Measurements from ENCODE around the gene GPANK1. TPM values are rescaled to one million over a fixed set of nuclear protein-coding genes. Genes with fewer than 3 reads are reported as not detected.
A peak's percentile ranks its signal among the peaks of the same experiment; 100 is the strongest.

GPANK1 gene
- total and polyA plus RNA-seq, 9 of the 15 experiments (the other 6 are each of a cell fraction or from before 2014, with no cell fraction given) = 32.2 to 111 (median 46.3) TPM

DNA sequence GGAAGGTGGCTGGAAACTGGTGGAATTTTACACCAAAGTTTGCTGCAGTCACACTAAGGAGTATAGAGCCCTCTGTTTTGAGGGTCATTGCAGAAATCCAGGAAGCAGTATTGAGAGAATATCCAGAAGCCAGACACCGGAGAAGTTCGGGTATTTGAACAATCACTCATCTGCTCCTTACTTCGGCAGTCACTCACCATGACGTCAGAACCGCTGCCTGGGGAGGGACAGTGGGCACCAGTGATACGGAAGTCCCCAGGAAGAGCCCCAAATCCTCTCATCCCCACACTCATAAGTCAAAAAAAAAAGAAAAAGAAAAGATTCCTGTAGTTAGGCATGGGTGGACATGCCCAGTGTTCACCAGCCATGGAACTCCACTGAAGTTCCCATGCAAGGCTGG, 12.1 kb upstream of the GPANK1 start (continued):
- TF ChIP-seq SLC30A9 (CRISPR knock-in tag; IDR thresholded peaks at IDR 0.05) = no peak
- TF ChIP-seq RBM25 (IDR thresholded peaks at IDR 0.05; ENCODE audit: low read depth, low read length, severe bottlenecking) = no peak
- TF ChIP-seq, protein P1, sequence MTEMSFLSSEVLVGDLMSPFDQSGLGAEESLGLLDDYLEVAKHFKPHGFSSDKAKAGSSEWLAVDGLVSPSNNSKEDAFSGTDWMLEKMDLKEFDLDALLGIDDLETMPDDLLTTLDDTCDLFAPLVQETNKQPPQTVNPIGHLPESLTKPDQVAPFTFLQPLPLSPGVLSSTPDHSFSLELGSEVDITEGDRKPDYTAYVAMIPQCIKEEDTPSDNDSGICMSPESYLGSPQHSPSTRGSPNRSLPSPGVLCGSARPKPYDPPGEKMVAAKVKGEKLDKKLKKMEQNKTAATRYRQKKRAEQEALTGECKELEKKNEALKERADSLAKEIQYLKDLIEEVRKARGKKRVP (CRISPR knock-in tag; IDR thresholded peaks at IDR 0.05) = 0 out of 2 replicates have a peak, but pooled peaks have one; percentile 16
- no peak for TF ChIP-seq RBM17 (IDR thresholded peaks at IDR 0.05; ENCODE audit: borderline replicate concordance, low read depth, low read length)
- no peak for TF ChIP-seq KDM2B (CRISPR knock-in tag; IDR thresholded peaks at IDR 0.05)
- TF ChIP-seq ATF7 (IDR thresholded peaks at IDR 0.05) = peak; percentile 94
- 0 out of 2 replicates have a peak, but pooled peaks have one; percentile 47 for TF ChIP-seq ZBTB17 (CRISPR knock-in tag; IDR thresholded peaks at IDR 0.05)
- peak in 1 of 2 experiments; percentile 52; a peak in 1 of 4 replicates for TF ChIP-seq TEAD1 (CRISPR knock-in tag; IDR thresholded peaks at IDR 0.05)
- TF ChIP-seq L3MBTL2 (IDR thresholded peaks at IDR 0.05) = 0 out of 2 replicates have a peak, but pooled peaks have one; percentile 29
- TF ChIP-seq RBM39 (optimal IDR thresholded peaks at IDR 0.05; ENCODE audit: low read depth, low read length) = peak; percentile 11
- TF ChIP-seq ADNP (tag; IDR thresholded peaks at IDR 0.05) = no peak
- TF ChIP-seq JUN (IDR thresholded peaks at IDR 0.05; ENCODE audit: borderline replicate concordance, low read depth, low read length) = no peak; the same call in 1 of the 2 replicates
- no peak for TF ChIP-seq JUN (CRISPR knock-in tag; IDR thresholded peaks at IDR 0.05; ENCODE audit: borderline replicate concordance)
- TF ChIP-seq, protein P2, sequence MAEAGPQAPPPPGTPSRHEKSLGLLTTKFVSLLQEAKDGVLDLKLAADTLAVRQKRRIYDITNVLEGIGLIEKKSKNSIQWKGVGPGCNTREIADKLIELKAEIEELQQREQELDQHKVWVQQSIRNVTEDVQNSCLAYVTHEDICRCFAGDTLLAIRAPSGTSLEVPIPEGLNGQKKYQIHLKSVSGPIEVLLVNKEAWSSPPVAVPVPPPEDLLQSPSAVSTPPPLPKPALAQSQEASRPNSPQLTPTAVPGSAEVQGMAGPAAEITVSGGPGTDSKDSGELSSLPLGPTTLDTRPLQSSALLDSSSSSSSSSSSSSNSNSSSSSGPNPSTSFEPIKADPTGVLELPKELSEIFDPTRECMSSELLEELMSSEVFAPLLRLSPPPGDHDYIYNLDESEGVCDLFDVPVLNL (CRISPR knock-in tag; IDR thresholded peaks at IDR 0.05; ENCODE audit: low read depth) = 0 out of 2 replicates have a peak, but pooled peaks have one; percentile 2
- no peak for TF ChIP-seq RAD21 (CRISPR knock-in tag; conservative IDR thresholded peaks at IDR 0.05 in 1 of 2, IDR thresholded peaks at IDR 0.05 in 1 of 2)
- TF ChIP-seq THRB (CRISPR knock-in tag; conservative IDR thresholded peaks at IDR 0.05) = 0 out of 2 replicates have a peak, but pooled peaks have one; percentile 23
